Activated T-helper 17 cell treated with anti-CD3 and anti-CD28 coated beads, Interleukin-2, amount 50 U/mL, for 72 hours (primary cell): ENCODE data around the gene FAT3. TPM values are rescaled to one million over a fixed set of nuclear protein-coding genes. Genes with fewer than 3 reads are reported as not detected.

Experiments
- ATAC-seq: fragments of 150-1000 bp; cut with Tn5 transposase; replicated peaks from 2 replicates; pipeline ENCODE4 v1.10.0; 2021; ENCODE audit warnings: mild to moderate bottlenecking, moderate library complexity
- H3K27ac Mint-ChIP-seq: one replicate; pipeline ENCODE4 v1.8.0; 2022; ENCODE audit warnings: mixed read lengths
- H3K27me3 Mint-ChIP-seq: one replicate; pipeline ENCODE4 v1.8.0; 2022; ENCODE audit warnings: mixed read lengths
- H3K36me3 Mint-ChIP-seq: one replicate; pipeline ENCODE4 v1.8.0; 2022; ENCODE audit warnings: low read depth, mild to moderate bottlenecking, mixed read lengths
- H3K4me1 Mint-ChIP-seq: one replicate; pipeline ENCODE4 v1.8.0; 2022; ENCODE audit warnings: mixed read lengths
- H3K4me3 Mint-ChIP-seq: one replicate; pipeline ENCODE4 v1.8.0; 2022; ENCODE audit warnings: mild to moderate bottlenecking, mixed read lengths
- H3K9me3 Mint-ChIP-seq: one replicate; pipeline ENCODE4 v1.8.0; 2022; ENCODE audit warnings: mixed read lengths
- total RNA-seq, 2 donors: library from RNA; stranded (reverse); gene quantifications; one replicate each; pipeline ENCODE4 v1.2.3, GENCODE V29; 2022

FAT3 gene
- total RNA-seq, 2 donors from 2014 or later = not detected

GRCh38 chr11:92222701-92223100 lies 1.9 kb upstream of the FAT3 start:
- H3K4me3 Mint-ChIP-seq = no peak overlapping the region
- H3K27me3 Mint-ChIP-seq = peaks cover 33% of the 10 kb centered on the region
- ATAC-seq = no peak
- H3K9me3 Mint-ChIP-seq = peaks cover 6% of the 10 kb centered on the region
- no peak overlapping the region for H3K27ac Mint-ChIP-seq
- peaks cover 4% of the 10 kb centered on the region for H3K4me1 Mint-ChIP-seq
- no peaks in the 10 kb centered on the region for H3K36me3 Mint-ChIP-seq

GRCh38 chr11:92224054-92224406 lies 588 bp upstream of the FAT3 start:
- peaks cover 3% of the 10 kb centered on the region for H3K9me3 Mint-ChIP-seq
- peaks cover 34% of the 10 kb centered on the region for H3K27me3 Mint-ChIP-seq
- peaks cover 4% of the 10 kb centered on the region for H3K4me1 Mint-ChIP-seq
- H3K27ac Mint-ChIP-seq = no peak overlapping the region
- no peak for ATAC-seq
- no peak overlapping the region for H3K4me3 Mint-ChIP-seq
- no peaks in the 10 kb centered on the region for H3K36me3 Mint-ChIP-seq

- H3K4me1 Mint-ChIP-seq = peaks cover 4% of the 10 kb centered on the region
- no peak for ATAC-seq
- H3K36me3 Mint-ChIP-seq = no peaks in the 10 kb centered on the region
- peaks cover 34% of the 10 kb centered on the region for H3K27me3 Mint-ChIP-seq
- H3K4me3 Mint-ChIP-seq = no peak overlapping the region
- H3K27ac Mint-ChIP-seq = no peak overlapping the region
- H3K9me3 Mint-ChIP-seq = peaks cover 3% of the 10 kb centered on the region
Measured at GRCh38 chr11:92225125-92225567, 528 bp downstream of the FAT3 start.

- Mint-ChIP-seq H3K27ac (no peak overlapping the region), H3K4me1 (peaks cover 4% of the 10 kb centered on the region), H3K4me3 (no peak overlapping the region), H3K27me3 (peaks cover 34% of the 10 kb centered on the region), H3K36me3 (no peaks in the 10 kb centered on the region), H3K9me3 (peaks cover under 1% of the 10 kb centered on the region)
- no peak for ATAC-seq
Measured at GRCh38 chr11:92225568-92226330, 1.1 kb downstream of the FAT3 start.

- Mint-ChIP-seq H3K4me3 (no peak overlapping the region), H3K9me3 (no peaks in the 10 kb centered on the region), H3K4me1 (peaks cover 4% of the 10 kb centered on the region), H3K27ac (no peak overlapping the region), H3K36me3 (no peaks in the 10 kb centered on the region), H3K27me3 (peaks cover 30% of the 10 kb centered on the region)
- no peak for ATAC-seq
Measured at GRCh38 chr11:92226331-92227229, 2.0 kb downstream of the FAT3 start.

GRCh38 chr11:92227230-92227814 lies 2.7 kb downstream of the FAT3 start:
- Mint-ChIP-seq H3K27ac (no peak overlapping the region), H3K36me3 (no peaks in the 10 kb centered on the region), H3K27me3 (peaks cover 29% of the 10 kb centered on the region), H3K4me3 (no peak overlapping the region), H3K4me1 (peaks cover 4% of the 10 kb centered on the region), H3K9me3 (no peaks in the 10 kb centered on the region)
- ATAC-seq = no peak

- Mint-ChIP-seq H3K27me3 (peaks cover 26% of the 10 kb centered on the region), H3K4me1 (peaks cover 4% of the 10 kb centered on the region)
Measured at GRCh38 chr11:92227959-92228935, 3.6 kb downstream of the FAT3 start.

GRCh38 chr11:92236856-92237255 lies 12.2 kb downstream of the FAT3 start:
- H3K4me3 Mint-ChIP-seq = no peak overlapping the region
- peaks cover 3% of the 10 kb centered on the region for H3K9me3 Mint-ChIP-seq
- H3K27ac Mint-ChIP-seq = no peak overlapping the region

More at GRCh38 chr11:92227959-92228935, 3.6 kb downstream of the FAT3 start:
- Mint-ChIP-seq H3K36me3 (no peaks in the 10 kb centered on the region), H3K27ac (no peak overlapping the region), H3K9me3 (no peaks in the 10 kb centered on the region), H3K4me3 (no peak overlapping the region)
- no peak for ATAC-seq

GRCh38 chr11:92240916-92241315 lies 16.3 kb downstream of the FAT3 start:
- Mint-ChIP-seq H3K27me3 (no peaks in the 10 kb centered on the region), H3K4me1 (no peaks in the 10 kb centered on the region), H3K27ac (no peak overlapping the region), H3K9me3 (no peaks in the 10 kb centered on the region), H3K4me3 (no peak overlapping the region), H3K36me3 (no peaks in the 10 kb centered on the region)
- ATAC-seq = no peak

More at GRCh38 chr11:92236856-92237255, 12.2 kb downstream of the FAT3 start:
- H3K27me3 Mint-ChIP-seq = peaks cover 8% of the 10 kb centered on the region
- no peak for ATAC-seq
- H3K36me3 Mint-ChIP-seq = no peaks in the 10 kb centered on the region
- no peaks in the 10 kb centered on the region for H3K4me1 Mint-ChIP-seq

- no peak for ATAC-seq
Measured at GRCh38 chr11:92245700-92246271, 21.2 kb downstream of the FAT3 start.

GRCh38 chr11:92246630-92247029 lies 22.0 kb downstream of the FAT3 start:
- ATAC-seq = no peak
- no peaks in the 10 kb centered on the region for H3K36me3 Mint-ChIP-seq
- H3K4me1 Mint-ChIP-seq = no peaks in the 10 kb centered on the region
- H3K9me3 Mint-ChIP-seq = no peaks in the 10 kb centered on the region
- no peak overlapping the region for H3K4me3 Mint-ChIP-seq
- no peaks in the 10 kb centered on the region for H3K27me3 Mint-ChIP-seq
- no peak overlapping the region for H3K27ac Mint-ChIP-seq

More at GRCh38 chr11:92245700-92246271, 21.2 kb downstream of the FAT3 start:
- Mint-ChIP-seq H3K4me3 (no peak overlapping the region), H3K9me3 (no peaks in the 10 kb centered on the region), H3K36me3 (no peaks in the 10 kb centered on the region), H3K27me3 (no peaks in the 10 kb centered on the region), H3K27ac (no peak overlapping the region), H3K4me1 (no peaks in the 10 kb centered on the region)

- no peaks in the 10 kb centered on the region for H3K4me1 Mint-ChIP-seq
- ATAC-seq = no peak
- no peak overlapping the region for H3K4me3 Mint-ChIP-seq
- no peaks in the 10 kb centered on the region for H3K9me3 Mint-ChIP-seq
- no peak overlapping the region for H3K27ac Mint-ChIP-seq
- H3K36me3 Mint-ChIP-seq = no peaks in the 10 kb centered on the region
- no peaks in the 10 kb centered on the region for H3K27me3 Mint-ChIP-seq
Measured at GRCh38 chr11:92249156-92249753, 24.6 kb downstream of the FAT3 start.

GRCh38 chr11:92251980-92252379 lies 27.4 kb downstream of the FAT3 start:
- H3K36me3 Mint-ChIP-seq = no peaks in the 10 kb centered on the region
- H3K27ac Mint-ChIP-seq = no peak overlapping the region
- H3K4me1 Mint-ChIP-seq = no peaks in the 10 kb centered on the region
- no peak for ATAC-seq
- H3K9me3 Mint-ChIP-seq = no peaks in the 10 kb centered on the region
- H3K27me3 Mint-ChIP-seq = no peaks in the 10 kb centered on the region
- H3K4me3 Mint-ChIP-seq = no peak overlapping the region
